T-helper 22 cell (primary cell): ENCODE results near the gene ASXL2.

Experiments
- DNase-seq: peaks from one replicate; pipeline ENCODE4 v3.0.0-alpha.2; 2020; ENCODE audit warnings: low read depth

The ASXL2 gene

GRCh38 chr2:25797620-25798488 lies 80.4 kb downstream of the ASXL2 start:
- DNase-seq = no peak

GRCh38 chr2:25794544-25795276 lies 83.6 kb downstream of the ASXL2 start:
- peak; percentile 2 for DNase-seq

- no peak for DNase-seq
Measured at GRCh38 chr2:25790074-25790790, 88.1 kb downstream of the ASXL2 start.

- DNase-seq = no peak
Measured at GRCh38 chr2:25788457-25788856, 89.8 kb downstream of the ASXL2 start.

GRCh38 chr2:25787020-25787419 lies 91.3 kb downstream of the ASXL2 start:
- DNase-seq = no peak

GRCh38 chr2:25784404-25784803 lies 93.9 kb downstream of the ASXL2 start:
- no peak for DNase-seq

GRCh38 chr2:25777077-25777476 lies 101.2 kb downstream of the ASXL2 start:
- no peak for DNase-seq

- no peak for DNase-seq
Measured at GRCh38 chr2:25772078-25772477, 106.2 kb downstream of the ASXL2 start.

- DNase-seq = no peak
Measured at GRCh38 chr2:25763575-25763974, 114.7 kb downstream of the ASXL2 start.

GRCh38 chr2:25760297-25760696 lies 118.0 kb downstream of the ASXL2 start:
- DNase-seq = no peak

GRCh38 chr2:25758348-25758747 lies 119.9 kb downstream of the ASXL2 start:
- no peak for DNase-seq

GRCh38 chr2:25757906-25758305 lies 120.4 kb downstream of the ASXL2 start:
- DNase-seq = no peak

- no peak for DNase-seq
Measured at GRCh38 chr2:25756536-25756935, 121.8 kb downstream of the ASXL2 start.

- no peak for DNase-seq
Measured at GRCh38 chr2:25749676-25750075, 128.6 kb downstream of the ASXL2 start.

- DNase-seq = no peak
Measured at GRCh38 chr2:25744055-25744454, 134.2 kb downstream of the ASXL2 start.

- no peak for DNase-seq
Measured at GRCh38 chr2:25743132-25743830, 135.0 kb downstream of the ASXL2 start.

- DNase-seq = no peak
Measured at GRCh38 chr2:25742501-25742900, 135.8 kb downstream of the ASXL2 start.

- DNase-seq = no peak
Measured at GRCh38 chr2:25740810-25741381, 137.4 kb downstream of the ASXL2 start.

GRCh38 chr2:25738383-25739343 lies 139.6 kb downstream of the ASXL2 start:
- DNase-seq = no peak

GRCh38 chr2:25736899-25737515 lies 141.3 kb downstream of the ASXL2 start:
- no peak for DNase-seq
